HUES64 (cell line): Measurements from ENCODE around the gene CNTN4.

Experiments used
- H3K27ac ChIP-seq: 2 replicates; pipeline ENCODE4 v1.7.0; 2013; ENCODE audit warnings: low read depth, low read length, inconsistent platforms
- H3K27me3 ChIP-seq: 2 replicates; pipeline ENCODE4 v1.6.1; 2013; ENCODE audit warnings: mild to moderate bottlenecking, low read length; ENCODE audit not compliant: insufficient read depth
- H3K36me3 ChIP-seq: 2 replicates; pipeline ENCODE4 v1.6.1; 2013; ENCODE audit warnings: mild to moderate bottlenecking, low read length; ENCODE audit not compliant: insufficient read depth
- H3K4me1 ChIP-seq: 2 replicates; pipeline ENCODE4 v1.6.1; 2013; ENCODE audit warnings: mild to moderate bottlenecking, low read length, moderate library complexity; ENCODE audit not compliant: insufficient read depth
- H3K4me3 ChIP-seq: 2 replicates; pipeline ENCODE4 v1.5.1; 2013; ENCODE audit warnings: mild to moderate bottlenecking, low read length, moderate library complexity
- H3K9ac ChIP-seq: 2 replicates; pipeline ENCODE4 v1.6.1; 2013; ENCODE audit warnings: mild to moderate bottlenecking, low read depth, low read length
- H3K9me3 ChIP-seq: 2 replicates; pipeline ENCODE4 v1.6.1; 2013; ENCODE audit warnings: low read depth, low read length; ENCODE audit not compliant: insufficient read depth
- WGBS: fragments of 150-250, 120-280 bp; methylation state at CpG from one replicate; pipeline ENCODE4 v1.1.7; 2013; ENCODE audit warnings: missing lambda C conversion rate; 5-methylcytosine and 5-hydroxymethylcytosine counted together

CNTN4 gene

GRCh38 chr3:2741516-2741915 lies 642.9 kb downstream of the CNTN4 start:
- Histone ChIP-seq H3K27me3 (no peaks in the 10 kb centered on the region), H3K9me3 (no peaks in the 10 kb centered on the region), H3K27ac (no peak overlapping the region), H3K4me3 (no peak overlapping the region), H3K4me1 (peaks cover 12% of the 10 kb centered on the region), H3K9ac (no peak overlapping the region), H3K36me3 (no peaks in the 10 kb centered on the region)
- 87% methylated on average over 3 of the region's 3 CpGs for WGBS

- H3K27me3 ChIP-seq, result no peaks in the 10 kb centered on the region
- 25% methylated on average over 7 of the region's 9 CpGs for WGBS
- no peak overlapping the region for H3K9ac ChIP-seq
- no peak overlapping the region for H3K27ac ChIP-seq
- H3K9me3 ChIP-seq, result no peaks in the 10 kb centered on the region
- no peak overlapping the region for H3K4me3 ChIP-seq
- H3K4me1 ChIP-seq, result peaks cover 23% of the 10 kb centered on the region
- H3K36me3 ChIP-seq, result no peaks in the 10 kb centered on the region
These were observed 666.4 kb downstream of the CNTN4 start for GRCh38 chr3:2765002-2765579.

- Histone ChIP-seq H3K27ac (0 out of 2 replicates have a peak overlapping the region, but pooled peaks have one; percentile 23), H3K9ac (no peak overlapping the region), H3K4me3 (no peak overlapping the region), H3K9me3 (no peaks in the 10 kb centered on the region), H3K27me3 (no peaks in the 10 kb centered on the region), H3K36me3 (no peaks in the 10 kb centered on the region), H3K4me1 (peaks cover 12% of the 10 kb centered on the region)
- WGBS, result 45% methylated on average over 2 of the region's 2 CpGs
These were observed 671.8 kb downstream of the CNTN4 start for GRCh38 chr3:2770451-2770850.

- H3K27ac ChIP-seq, result no peak overlapping the region
- H3K36me3 ChIP-seq, result no peaks in the 10 kb centered on the region
- no peaks in the 10 kb centered on the region for H3K9me3 ChIP-seq
- H3K9ac ChIP-seq, result no peak overlapping the region
- no peak overlapping the region for H3K4me3 ChIP-seq
- H3K4me1 ChIP-seq, result peaks cover 12% of the 10 kb centered on the region
- no peaks in the 10 kb centered on the region for H3K27me3 ChIP-seq
These were observed 672.5 kb downstream of the CNTN4 start for GRCh38 chr3:2771193-2771592.

GRCh38 chr3:2771741-2772140 lies 673.1 kb downstream of the CNTN4 start:
- Histone ChIP-seq H3K4me1 (peaks cover 12% of the 10 kb centered on the region), H3K4me3 (no peak overlapping the region), H3K9ac (no peak overlapping the region), H3K27ac (no peak overlapping the region), H3K9me3 (no peaks in the 10 kb centered on the region), H3K36me3 (no peaks in the 10 kb centered on the region), H3K27me3 (no peaks in the 10 kb centered on the region)
- 76% methylated on average over 5 of the region's 5 CpGs for WGBS

GRCh38 chr3:2772803-2773202 lies 674.1 kb downstream of the CNTN4 start:
- no peaks in the 10 kb centered on the region for H3K9me3 ChIP-seq
- no peaks in the 10 kb centered on the region for H3K27me3 ChIP-seq
- peaks cover 5% of the 10 kb centered on the region; the same call in 1 of the 2 replicates for H3K4me1 ChIP-seq
- no peak overlapping the region for H3K9ac ChIP-seq
- H3K27ac ChIP-seq, result no peak overlapping the region
- H3K4me3 ChIP-seq, result no peak overlapping the region
- WGBS, result 89% methylated on average over 1 of the region's 1 CpG
- no peaks in the 10 kb centered on the region for H3K36me3 ChIP-seq

GRCh38 chr3:2774481-2775249 lies 676.0 kb downstream of the CNTN4 start:
- no peaks in the 10 kb centered on the region for H3K27me3 ChIP-seq
- H3K27ac ChIP-seq, result no peak overlapping the region
- 97% methylated on average over 5 of the region's 5 CpGs for WGBS
- H3K4me3 ChIP-seq, result no peak overlapping the region
- H3K9me3 ChIP-seq, result no peaks in the 10 kb centered on the region
- no peak overlapping the region for H3K9ac ChIP-seq
- peaks cover 2% of the 10 kb centered on the region; the same call in 1 of the 2 replicates for H3K4me1 ChIP-seq
- H3K36me3 ChIP-seq, result no peaks in the 10 kb centered on the region

GRCh38 chr3:2783261-2783660 lies 684.6 kb downstream of the CNTN4 start:
- Histone ChIP-seq H3K9me3 (no peaks in the 10 kb centered on the region), H3K9ac (no peak overlapping the region), H3K27me3 (no peaks in the 10 kb centered on the region; the same call in 1 of the 2 replicates), H3K4me3 (no peak overlapping the region), H3K4me1 (peaks cover 9% of the 10 kb centered on the region; the same call in 1 of the 2 replicates), H3K36me3 (no peaks in the 10 kb centered on the region), H3K27ac (no peak overlapping the region)
- WGBS, result 77% methylated on average over 2 of the region's 2 CpGs

- WGBS, result 98% methylated on average over 2 of the region's 2 CpGs
- Histone ChIP-seq H3K9me3 (no peaks in the 10 kb centered on the region), H3K27me3 (no peaks in the 10 kb centered on the region; the same call in 1 of the 2 replicates), H3K9ac (no peak overlapping the region), H3K27ac (no peak overlapping the region), H3K4me1 (peaks cover 9% of the 10 kb centered on the region; the same call in 1 of the 2 replicates), H3K36me3 (no peaks in the 10 kb centered on the region), H3K4me3 (no peak overlapping the region)
These were observed 686.0 kb downstream of the CNTN4 start for GRCh38 chr3:2784627-2785026.

GRCh38 chr3:2790266-2790815 lies 691.7 kb downstream of the CNTN4 start:
- Histone ChIP-seq H3K27ac (no peak overlapping the region), H3K27me3 (no peaks in the 10 kb centered on the region), H3K9me3 (no peaks in the 10 kb centered on the region), H3K4me1 (no peaks in the 10 kb centered on the region; the same call in 1 of the 2 replicates), H3K9ac (no peak overlapping the region), H3K4me3 (no peak overlapping the region), H3K36me3 (no peaks in the 10 kb centered on the region)
- 79% methylated on average over 1 of the region's 1 CpG for WGBS

GRCh38 chr3:2792432-2792831 lies 693.8 kb downstream of the CNTN4 start:
- H3K27ac ChIP-seq, result no peak overlapping the region
- no peak overlapping the region for H3K9ac ChIP-seq
- no peaks in the 10 kb centered on the region for H3K4me1 ChIP-seq
- no peak overlapping the region for H3K4me3 ChIP-seq
- H3K36me3 ChIP-seq, result no peaks in the 10 kb centered on the region
- no peaks in the 10 kb centered on the region for H3K9me3 ChIP-seq
- no peaks in the 10 kb centered on the region for H3K27me3 ChIP-seq
- 100% methylated on average over 1 of the region's 1 CpG for WGBS
